Measurements from ENCODE around the gene TACR1. TPM values are rescaled to one million over a fixed set of nuclear protein-coding genes. Genes with fewer than 3 reads are reported as not detected.

The TACR1 gene
- total RNA-seq, 1 experiment from 2014 or later, result not detected

DNA sequence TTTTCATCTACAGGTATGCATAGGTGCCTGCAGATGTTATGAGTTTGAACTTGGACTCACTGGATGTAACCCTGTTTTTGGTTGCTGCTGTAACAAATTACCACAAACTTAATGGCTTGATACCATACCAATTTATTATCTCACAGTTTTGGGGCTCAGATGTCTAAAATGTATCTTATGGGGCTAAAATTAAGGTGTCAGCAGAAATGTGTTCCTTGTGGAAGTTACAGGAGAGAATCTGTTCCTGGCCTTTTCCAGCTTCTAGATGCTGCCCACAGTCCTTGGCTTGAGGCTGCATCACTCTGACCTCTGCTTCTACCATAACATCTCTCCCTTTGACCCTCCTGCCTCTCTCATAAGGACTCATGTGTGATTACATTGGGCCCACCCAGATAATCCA is 193.3 kb downstream of the TACR1 start:
- Mint-ChIP-seq H3K27ac (ENCODE audit: unreplicated experiment) (no peak overlapping the region), H3K36me3 (ENCODE audit: insufficient read depth, unreplicated experiment) (no peaks in the 10 kb centered on the region), H3K27me3 (ENCODE audit: unreplicated experiment) (no peaks in the 10 kb centered on the region), H3K9me3 (ENCODE audit: low read depth, unreplicated experiment) (no peaks in the 10 kb centered on the region), H3K4me1 (ENCODE audit: low read depth, unreplicated experiment) (no peaks in the 10 kb centered on the region), H3K4me3 (ENCODE audit: low read depth, unreplicated experiment) (no peak overlapping the region)
- CTCF ChIA-PET, result no interaction called here
- TF ChIP-seq, protein P1, sequence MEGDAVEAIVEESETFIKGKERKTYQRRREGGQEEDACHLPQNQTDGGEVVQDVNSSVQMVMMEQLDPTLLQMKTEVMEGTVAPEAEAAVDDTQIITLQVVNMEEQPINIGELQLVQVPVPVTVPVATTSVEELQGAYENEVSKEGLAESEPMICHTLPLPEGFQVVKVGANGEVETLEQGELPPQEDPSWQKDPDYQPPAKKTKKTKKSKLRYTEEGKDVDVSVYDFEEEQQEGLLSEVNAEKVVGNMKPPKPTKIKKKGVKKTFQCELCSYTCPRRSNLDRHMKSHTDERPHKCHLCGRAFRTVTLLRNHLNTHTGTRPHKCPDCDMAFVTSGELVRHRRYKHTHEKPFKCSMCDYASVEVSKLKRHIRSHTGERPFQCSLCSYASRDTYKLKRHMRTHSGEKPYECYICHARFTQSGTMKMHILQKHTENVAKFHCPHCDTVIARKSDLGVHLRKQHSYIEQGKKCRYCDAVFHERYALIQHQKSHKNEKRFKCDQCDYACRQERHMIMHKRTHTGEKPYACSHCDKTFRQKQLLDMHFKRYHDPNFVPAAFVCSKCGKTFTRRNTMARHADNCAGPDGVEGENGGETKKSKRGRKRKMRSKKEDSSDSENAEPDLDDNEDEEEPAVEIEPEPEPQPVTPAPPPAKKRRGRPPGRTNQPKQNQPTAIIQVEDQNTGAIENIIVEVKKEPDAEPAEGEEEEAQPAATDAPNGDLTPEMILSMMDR (IDR thresholded peaks at IDR 0.05; ENCODE audit: unreplicated experiment), result no peak
- intact Hi-C loops (cut with micrococcal nuclease; ENCODE audit: unreplicated experiment), result no loop called here
- no TSS peak for BruUV-seq (replicated peaks)
- no peak for DNase-seq

DNA sequence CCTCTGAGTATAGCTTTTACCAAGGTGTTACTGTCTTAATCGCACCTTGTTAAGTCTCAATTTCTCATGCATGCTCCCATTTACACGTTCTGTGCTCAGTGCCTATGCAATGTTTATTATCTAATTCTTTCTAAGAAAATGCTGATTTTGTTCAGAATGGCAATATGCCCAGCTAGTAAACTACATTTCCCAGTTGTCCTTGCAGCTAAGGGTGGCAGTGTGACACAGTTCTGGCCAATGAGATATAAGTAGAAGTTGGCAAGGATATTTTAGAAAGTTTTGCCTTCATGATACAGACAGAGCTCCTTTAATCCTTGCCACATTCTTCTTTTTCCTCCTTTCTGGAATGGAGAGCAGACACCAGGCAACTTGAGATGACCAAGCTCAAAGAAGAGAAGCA is 195.5 kb downstream of the TACR1 start:
- intact Hi-C loops (cut with micrococcal nuclease; ENCODE audit: unreplicated experiment), result no loop called here
- no TSS peak for BruUV-seq (replicated peaks)
- H3K27ac Mint-ChIP-seq (ENCODE audit: unreplicated experiment), result no peak overlapping the region
- H3K4me3 Mint-ChIP-seq (ENCODE audit: low read depth, unreplicated experiment), result no peak overlapping the region
- no peaks in the 10 kb centered on the region for H3K4me1 Mint-ChIP-seq (ENCODE audit: low read depth, unreplicated experiment)
- TF ChIP-seq, protein P1 (IDR thresholded peaks at IDR 0.05; ENCODE audit: unreplicated experiment), result no peak
- no peaks in the 10 kb centered on the region for H3K36me3 Mint-ChIP-seq (ENCODE audit: insufficient read depth, unreplicated experiment)
- DNase-seq, result no peak
- CTCF ChIA-PET, result no interaction called here
- no peaks in the 10 kb centered on the region for H3K27me3 Mint-ChIP-seq (ENCODE audit: unreplicated experiment)
- H3K9me3 Mint-ChIP-seq (ENCODE audit: low read depth, unreplicated experiment), result no peaks in the 10 kb centered on the region

- Mint-ChIP-seq H3K4me3 (ENCODE audit: low read depth, unreplicated experiment) (no peak overlapping the region), H3K9me3 (ENCODE audit: low read depth, unreplicated experiment) (no peaks in the 10 kb centered on the region), H3K27me3 (ENCODE audit: unreplicated experiment) (no peaks in the 10 kb centered on the region), H3K36me3 (ENCODE audit: insufficient read depth, unreplicated experiment) (no peaks in the 10 kb centered on the region), H3K4me1 (ENCODE audit: low read depth, unreplicated experiment) (no peaks in the 10 kb centered on the region), H3K27ac (ENCODE audit: unreplicated experiment) (no peak overlapping the region)
- no peak for DNase-seq
- CTCF ChIA-PET, result no interaction called here
- no TSS peak for BruUV-seq (replicated peaks)
- intact Hi-C loops (cut with micrococcal nuclease; ENCODE audit: unreplicated experiment), result no loop called here
- TF ChIP-seq, protein P1 (IDR thresholded peaks at IDR 0.05; ENCODE audit: unreplicated experiment), result no peak
Observed at GRCh38 chr2:75003276-75003675, 196.0 kb downstream of the TACR1 start.

DNA sequence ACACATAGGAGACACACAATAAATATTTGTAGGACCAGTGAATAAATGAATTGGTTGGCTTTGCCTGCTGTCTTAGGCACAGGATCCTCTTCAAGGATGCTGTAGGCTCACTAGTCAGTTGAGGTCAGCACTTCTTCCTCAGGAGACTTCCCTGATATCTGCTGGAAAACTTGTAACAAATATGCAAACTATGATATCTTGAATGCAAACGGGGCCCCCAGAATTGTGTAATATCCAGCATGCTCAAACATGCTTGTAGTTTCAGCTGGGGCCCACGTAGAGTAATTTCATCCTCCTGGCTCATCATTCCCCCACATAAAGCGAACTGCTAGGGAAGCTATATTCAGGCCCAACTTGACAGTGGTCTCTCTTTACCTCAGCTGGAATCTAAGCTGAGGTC is 197.3 kb downstream of the TACR1 start:
- Mint-ChIP-seq H3K4me1 (ENCODE audit: low read depth, unreplicated experiment) (no peaks in the 10 kb centered on the region), H3K9me3 (ENCODE audit: low read depth, unreplicated experiment) (no peaks in the 10 kb centered on the region), H3K27ac (ENCODE audit: unreplicated experiment) (no peak overlapping the region), H3K4me3 (ENCODE audit: low read depth, unreplicated experiment) (no peak overlapping the region), H3K27me3 (ENCODE audit: unreplicated experiment) (no peaks in the 10 kb centered on the region), H3K36me3 (ENCODE audit: insufficient read depth, unreplicated experiment) (no peaks in the 10 kb centered on the region)
- DNase-seq, result no peak
- TF ChIP-seq, protein P1 (IDR thresholded peaks at IDR 0.05; ENCODE audit: unreplicated experiment), result no peak
- intact Hi-C loops (cut with micrococcal nuclease; ENCODE audit: unreplicated experiment), result no loop called here
- CTCF ChIA-PET, result no interaction called here
- no TSS peak for BruUV-seq (replicated peaks)

DNA sequence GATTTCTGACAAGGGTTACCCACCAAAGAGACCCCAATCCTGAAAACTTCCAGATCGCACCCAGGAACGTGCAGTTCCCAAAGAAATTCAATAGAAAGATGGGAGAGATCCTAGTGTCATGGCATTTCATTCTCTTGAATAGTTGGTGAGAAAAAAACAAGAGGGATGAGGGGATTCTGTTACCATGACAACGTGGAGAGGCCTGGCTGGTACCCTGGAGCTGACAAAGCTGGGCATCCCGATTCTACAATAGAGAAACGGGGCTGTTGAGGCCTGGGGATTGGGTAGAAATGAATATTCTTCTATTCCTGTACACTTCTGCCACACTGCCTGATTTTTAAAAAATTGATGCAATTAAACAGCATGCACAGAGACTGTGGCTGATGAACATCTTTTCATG is 199.9 kb downstream of the TACR1 start:
- Mint-ChIP-seq H3K9me3 (ENCODE audit: low read depth, unreplicated experiment) (no peaks in the 10 kb centered on the region), H3K27ac (ENCODE audit: unreplicated experiment) (no peak overlapping the region), H3K36me3 (ENCODE audit: insufficient read depth, unreplicated experiment) (no peaks in the 10 kb centered on the region), H3K4me3 (ENCODE audit: low read depth, unreplicated experiment) (no peak overlapping the region), H3K4me1 (ENCODE audit: low read depth, unreplicated experiment) (no peaks in the 10 kb centered on the region), H3K27me3 (ENCODE audit: unreplicated experiment) (no peaks in the 10 kb centered on the region)
- intact Hi-C loops (cut with micrococcal nuclease; ENCODE audit: unreplicated experiment), result no loop called here
- TF ChIP-seq, protein P1 (IDR thresholded peaks at IDR 0.05; ENCODE audit: unreplicated experiment), result no peak
- BruUV-seq (replicated peaks), result no TSS peak
- CTCF ChIA-PET, result no interaction called here
- no peak for DNase-seq
